Measurements from ENCODE around the gene CCR7.

Gene CCR7

GRCh38 chr17:40533896-40534295 lies 31.4 kb downstream of the CCR7 start:
- DNase-seq = no peak

GRCh38 chr17:40532520-40533253 lies 32.6 kb downstream of the CCR7 start:
- DNase-seq = no peak

GRCh38 chr17:40531051-40531991 lies 34.0 kb downstream of the CCR7 start:
- DNase-seq = no peak

GRCh38 chr17:40530531-40530994 lies 34.7 kb downstream of the CCR7 start:
- DNase-seq = no peak

- DNase-seq = no peak
Measured at GRCh38 chr17:40529991-40530390, 35.3 kb downstream of the CCR7 start.

GRCh38 chr17:40528692-40529417 lies 36.4 kb downstream of the CCR7 start:
- DNase-seq = no peak

- DNase-seq = no peak
Measured at GRCh38 chr17:40526668-40527067, 38.6 kb downstream of the CCR7 start.

- no peak for DNase-seq
Measured at GRCh38 chr17:40525294-40525693, 40.0 kb downstream of the CCR7 start.

GRCh38 chr17:40524243-40524965 lies 40.9 kb downstream of the CCR7 start:
- DNase-seq = no peak

- no peak for DNase-seq
Measured at GRCh38 chr17:40522961-40523310, 42.3 kb downstream of the CCR7 start.

GRCh38 chr17:40522250-40522960 lies 42.9 kb downstream of the CCR7 start:
- DNase-seq = no peak

GRCh38 chr17:40520991-40521453 lies 44.2 kb downstream of the CCR7 start:
- no peak for DNase-seq

GRCh38 chr17:40519089-40519775 lies 46.0 kb downstream of the CCR7 start:
- DNase-seq = no peak

GRCh38 chr17:40518401-40519088 lies 46.7 kb downstream of the CCR7 start:
- DNase-seq = no peak

- no peak for DNase-seq
Measured at GRCh38 chr17:40517981-40518380, 47.3 kb downstream of the CCR7 start.

GRCh38 chr17:40517286-40517662 lies 48.0 kb downstream of the CCR7 start:
- no peak for DNase-seq

GRCh38 chr17:40516581-40517285 lies 48.5 kb downstream of the CCR7 start:
- DNase-seq = no peak

GRCh38 chr17:40515491-40516041 lies 49.7 kb downstream of the CCR7 start:
- DNase-seq = no peak

- no peak for DNase-seq
Measured at GRCh38 chr17:40515011-40515410, 50.3 kb downstream of the CCR7 start.

All from eye (tissue), 1 donor.